Measurements from ENCODE around the gene ANGEL1.
A peak's percentile ranks its signal among the peaks of the same experiment; 100 is the strongest.

The ANGEL1 gene, protein sequence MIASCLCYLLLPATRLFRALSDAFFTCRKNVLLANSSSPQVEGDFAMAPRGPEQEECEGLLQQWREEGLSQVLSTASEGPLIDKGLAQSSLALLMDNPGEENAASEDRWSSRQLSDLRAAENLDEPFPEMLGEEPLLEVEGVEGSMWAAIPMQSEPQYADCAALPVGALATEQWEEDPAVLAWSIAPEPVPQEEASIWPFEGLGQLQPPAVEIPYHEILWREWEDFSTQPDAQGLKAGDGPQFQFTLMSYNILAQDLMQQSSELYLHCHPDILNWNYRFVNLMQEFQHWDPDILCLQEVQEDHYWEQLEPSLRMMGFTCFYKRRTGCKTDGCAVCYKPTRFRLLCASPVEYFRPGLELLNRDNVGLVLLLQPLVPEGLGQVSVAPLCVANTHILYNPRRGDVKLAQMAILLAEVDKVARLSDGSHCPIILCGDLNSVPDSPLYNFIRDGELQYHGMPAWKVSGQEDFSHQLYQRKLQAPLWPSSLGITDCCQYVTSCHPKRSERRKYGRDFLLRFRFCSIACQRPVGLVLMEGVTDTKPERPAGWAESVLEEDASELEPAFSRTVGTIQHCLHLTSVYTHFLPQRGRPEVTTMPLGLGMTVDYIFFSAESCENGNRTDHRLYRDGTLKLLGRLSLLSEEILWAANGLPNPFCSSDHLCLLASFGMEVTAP

DNA sequence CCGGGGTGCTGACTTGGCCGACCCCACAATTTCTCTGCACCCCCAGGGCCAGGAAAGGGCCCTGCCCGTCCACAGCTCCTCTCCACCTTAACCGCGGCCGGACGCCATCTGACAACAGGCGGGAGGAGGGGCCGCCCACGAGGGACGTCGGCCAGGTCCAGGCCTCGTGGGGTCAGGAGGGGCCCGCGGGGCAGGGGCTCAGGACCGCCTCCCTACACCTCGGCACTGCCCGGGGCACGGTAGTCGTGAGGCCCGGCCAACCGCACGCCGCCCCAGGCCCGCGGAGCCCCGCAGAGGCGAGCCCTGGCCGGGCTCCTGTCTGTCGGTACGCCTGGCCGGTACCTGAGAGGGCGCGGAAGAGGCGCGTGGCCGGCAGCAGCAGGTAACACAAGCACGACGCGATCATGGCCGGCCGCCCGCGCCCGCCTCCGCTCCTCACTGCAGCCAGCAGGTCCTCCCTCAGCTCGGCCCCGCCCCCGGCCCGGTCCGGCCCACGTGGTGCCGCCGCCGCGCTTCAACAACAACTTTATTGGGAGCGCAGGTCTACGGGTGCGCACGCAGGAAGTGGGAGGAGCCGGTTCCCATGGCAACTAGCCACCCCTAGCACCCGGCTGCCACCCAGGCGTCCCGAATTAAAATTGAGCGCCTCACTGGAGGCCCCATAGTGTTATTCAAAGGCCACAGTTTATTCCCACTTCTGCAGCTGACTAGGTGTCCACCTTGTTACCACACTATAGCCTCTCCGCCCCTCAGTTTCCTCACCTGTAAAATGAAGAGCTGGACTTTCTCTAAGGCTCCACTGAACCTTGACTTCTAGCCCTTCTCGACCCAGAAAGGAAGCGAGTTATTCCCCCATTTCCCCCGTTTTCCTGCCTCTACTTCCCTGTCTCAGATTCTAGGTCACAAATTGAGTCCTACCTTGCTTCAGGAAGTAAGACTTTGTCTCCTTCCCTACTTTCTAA, at the start of gene ANGEL1:
Gene ANGEL1 (minus strand): TSS at position 461 of the 962 bp plus-strand sequence. CDS start 55 bp downstream, at position 406.
- DNase-seq: peak; percentile 97
- in situ Hi-C loops (cut with MboI; ENCODE audit: low pct_unique_long_range_greater_than_20kb, low sequenced_read_pairs): no loop called here

DNA sequence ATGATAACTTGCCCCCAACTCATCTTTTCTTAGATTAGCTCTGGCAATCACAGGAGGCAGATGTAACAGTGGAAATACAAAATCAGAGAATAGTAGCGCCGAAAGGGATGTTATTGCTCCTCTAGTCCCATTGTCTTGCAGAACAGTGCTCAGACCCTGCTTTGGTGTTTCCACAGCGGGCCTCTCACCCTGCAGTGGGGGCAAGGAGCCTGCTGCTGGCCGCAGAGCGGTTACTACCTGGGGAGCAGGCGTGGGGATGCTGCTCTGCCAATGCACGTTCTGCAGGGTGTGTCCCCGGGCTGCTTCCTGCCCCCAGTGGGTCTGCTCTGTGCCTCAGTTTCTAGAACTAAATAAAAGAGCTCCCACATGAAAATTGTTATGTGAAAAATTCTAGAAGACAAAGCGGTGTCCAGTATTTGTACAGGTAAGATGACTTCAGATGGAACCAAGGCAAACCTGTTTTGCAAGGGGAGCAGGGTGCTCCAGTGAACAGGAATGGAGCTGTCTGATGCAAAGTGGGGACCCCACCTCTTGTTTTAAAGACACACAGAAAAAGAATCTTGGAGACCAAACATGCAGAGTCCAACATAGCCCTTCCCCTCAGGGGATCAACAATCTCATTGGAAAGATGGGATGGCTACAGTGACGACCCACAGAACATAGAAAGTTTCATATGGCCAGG, 49.0 kb upstream of the ANGEL1 start:
- in situ Hi-C loops (cut with MboI; ENCODE audit: low pct_unique_long_range_greater_than_20kb, low sequenced_read_pairs): no loop called here
- DNase-seq: no peak

DNA sequence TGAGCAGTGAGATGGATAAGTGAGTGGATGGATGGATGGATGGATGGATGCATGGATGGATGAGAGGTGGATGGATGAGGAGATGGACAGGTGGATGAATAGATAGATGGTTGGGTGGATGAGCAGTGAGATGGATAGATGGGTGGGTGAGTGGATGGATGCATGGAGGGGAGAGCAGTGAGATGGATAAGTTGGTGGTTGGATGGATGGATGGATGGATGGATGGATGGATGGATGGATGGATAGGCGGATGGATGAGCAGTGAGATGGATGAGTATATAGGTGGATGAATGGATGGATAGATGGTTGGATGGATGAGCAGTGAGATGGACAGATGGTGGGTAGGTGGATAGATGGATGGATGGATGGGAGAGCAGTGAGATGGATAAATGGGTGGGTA, 44.1 kb upstream of the ANGEL1 start:
- in situ Hi-C loops (cut with MboI; ENCODE audit: low pct_unique_long_range_greater_than_20kb, low sequenced_read_pairs): no loop called here
- DNase-seq: no peak

DNA sequence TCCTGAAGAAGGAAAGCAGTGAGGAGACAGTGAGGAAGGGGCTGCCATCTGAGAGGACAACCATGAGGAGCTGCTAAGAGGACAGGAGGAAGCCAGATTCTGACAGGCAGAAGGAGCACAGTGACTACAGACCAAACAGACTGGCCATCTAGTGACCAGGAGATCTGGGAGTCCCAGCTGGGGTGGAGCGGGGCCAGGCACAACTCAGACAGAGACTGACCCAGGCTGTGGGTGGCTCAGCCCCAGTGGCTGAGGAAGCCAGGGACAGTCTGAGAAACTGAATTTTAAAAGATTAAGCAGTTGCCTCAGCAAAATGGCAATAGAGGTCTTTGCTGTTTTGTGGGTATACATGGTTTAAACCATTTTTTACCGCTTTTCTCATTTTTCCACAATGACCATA, 42.4 kb upstream of the ANGEL1 start:
- in situ Hi-C loops (cut with MboI; ENCODE audit: low pct_unique_long_range_greater_than_20kb, low sequenced_read_pairs): no loop called here
- no peak for DNase-seq

DNA sequence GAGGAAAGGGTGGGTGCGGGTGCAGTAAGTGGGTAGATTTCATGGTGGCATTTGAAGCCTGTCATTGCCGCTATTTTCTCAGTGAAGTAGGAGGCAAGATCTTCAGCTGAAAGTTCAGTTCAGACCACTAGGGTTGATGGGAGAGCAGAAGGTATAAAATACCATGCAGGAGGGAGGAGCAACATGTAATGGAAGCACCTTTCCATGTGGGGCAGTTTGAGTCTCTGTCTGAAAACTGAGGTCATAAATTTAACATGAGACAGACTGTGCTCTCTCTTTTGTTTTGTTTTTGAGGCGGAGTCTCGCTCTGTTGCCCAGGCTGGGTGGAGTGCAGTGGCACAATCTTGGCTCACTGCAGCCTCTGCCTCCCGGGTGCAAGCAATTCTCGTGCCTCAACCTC, 36.2 kb upstream of the ANGEL1 start:
- in situ Hi-C loops (cut with MboI; ENCODE audit: low pct_unique_long_range_greater_than_20kb, low sequenced_read_pairs): no loop called here
- DNase-seq: no peak

DNA sequence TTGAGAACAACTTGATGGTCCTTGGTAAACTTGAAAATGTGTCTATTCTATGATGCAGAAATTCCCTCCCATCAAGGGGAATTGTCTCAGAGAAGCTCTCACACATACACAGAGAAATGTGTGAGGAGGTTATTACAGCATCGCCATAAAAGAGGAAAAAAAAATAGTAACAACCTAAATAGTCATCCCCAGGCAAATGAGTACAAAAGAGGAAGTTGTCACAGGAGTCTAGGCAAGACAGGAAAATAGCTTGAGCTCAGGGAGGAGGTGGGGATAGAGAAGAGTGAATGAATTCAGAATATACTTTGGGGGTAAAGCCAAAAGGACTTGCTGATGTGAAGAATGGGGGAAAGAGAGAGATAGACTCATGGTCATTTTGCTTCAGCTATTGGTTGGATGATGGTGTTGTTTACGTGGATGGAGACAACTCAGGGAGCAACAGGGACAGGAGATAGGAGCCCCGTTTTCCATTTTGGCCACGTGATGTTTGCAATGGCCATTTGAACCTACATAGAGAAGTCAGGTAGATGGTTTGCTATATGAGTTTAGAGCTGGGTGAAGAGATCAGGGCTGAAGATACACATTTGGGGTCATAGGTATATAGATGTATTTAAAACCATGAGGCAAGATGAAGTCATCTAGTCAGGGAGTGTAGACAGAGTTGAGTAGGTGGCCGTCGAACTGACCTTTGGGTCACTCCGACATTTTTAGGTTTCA, 33.8 kb upstream of the ANGEL1 start:
- in situ Hi-C loops (cut with MboI; ENCODE audit: low pct_unique_long_range_greater_than_20kb, low sequenced_read_pairs): no loop called here
- peak; percentile 74 for DNase-seq

DNA sequence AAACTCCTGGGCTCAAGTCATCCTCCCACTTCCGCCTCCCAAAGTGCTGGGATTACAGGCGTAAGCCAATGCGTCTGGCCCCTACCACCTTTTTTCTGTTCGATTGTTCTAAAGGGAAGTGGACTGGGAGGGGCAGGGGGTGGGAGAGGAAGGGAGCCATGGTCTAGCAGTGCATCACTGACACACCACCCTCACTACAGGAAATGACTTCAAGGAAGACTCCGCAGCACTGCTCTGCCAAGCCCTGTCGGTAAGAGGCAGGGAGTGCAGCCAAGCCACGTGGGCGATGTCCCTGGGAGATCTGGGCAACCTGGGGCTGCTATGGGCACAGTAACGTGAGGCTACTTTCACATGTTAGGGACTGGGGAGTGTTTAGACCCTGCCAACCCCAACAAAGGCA, 31.5 kb upstream of the ANGEL1 start:
- in situ Hi-C loops (cut with MboI; ENCODE audit: low pct_unique_long_range_greater_than_20kb, low sequenced_read_pairs): no loop called here
- DNase-seq: peak; percentile 85

DNA sequence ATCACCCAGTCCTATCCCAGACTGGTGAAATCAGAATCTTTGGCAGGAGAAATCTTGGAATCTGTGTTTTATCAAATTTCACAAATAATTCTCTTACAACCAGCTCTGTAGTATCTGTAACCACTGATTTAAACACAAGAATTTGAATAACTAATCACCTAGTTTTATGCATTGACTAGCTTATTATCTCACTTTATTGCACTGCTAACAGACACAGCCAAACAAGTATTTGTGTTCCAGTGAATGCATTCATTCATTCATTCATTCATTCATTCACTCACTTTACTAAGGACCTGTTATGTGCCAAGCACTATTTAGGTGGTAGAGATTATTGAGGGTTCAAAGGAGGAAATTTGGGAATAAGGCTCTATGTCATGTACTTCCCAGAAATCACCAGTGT, 29.7 kb upstream of the ANGEL1 start:
- in situ Hi-C loops (cut with MboI; ENCODE audit: low pct_unique_long_range_greater_than_20kb, low sequenced_read_pairs): no loop called here
- no peak for DNase-seq

DNA sequence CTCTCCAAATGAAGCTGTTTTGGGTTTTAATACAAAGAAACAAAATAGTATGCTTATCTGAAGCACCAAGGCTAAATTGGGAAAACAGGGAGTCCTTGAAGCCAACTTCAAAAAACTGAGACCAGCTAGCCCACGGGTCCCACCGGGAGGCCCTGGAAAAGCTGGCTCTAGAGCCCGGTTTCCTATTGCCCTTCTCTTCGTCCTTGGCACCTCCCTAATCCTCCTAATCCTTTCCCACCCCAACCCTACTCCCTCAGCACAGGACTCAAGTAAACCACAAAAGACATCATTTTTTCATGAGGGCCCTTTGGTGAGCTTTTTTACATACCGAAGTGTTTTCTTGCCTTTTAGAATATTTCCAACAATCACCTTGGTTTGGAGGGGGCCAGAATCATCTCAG, 24.8 kb upstream of the ANGEL1 start:
- in situ Hi-C loops (cut with MboI; ENCODE audit: low pct_unique_long_range_greater_than_20kb, low sequenced_read_pairs): no loop called here
- DNase-seq: no peak

DNA sequence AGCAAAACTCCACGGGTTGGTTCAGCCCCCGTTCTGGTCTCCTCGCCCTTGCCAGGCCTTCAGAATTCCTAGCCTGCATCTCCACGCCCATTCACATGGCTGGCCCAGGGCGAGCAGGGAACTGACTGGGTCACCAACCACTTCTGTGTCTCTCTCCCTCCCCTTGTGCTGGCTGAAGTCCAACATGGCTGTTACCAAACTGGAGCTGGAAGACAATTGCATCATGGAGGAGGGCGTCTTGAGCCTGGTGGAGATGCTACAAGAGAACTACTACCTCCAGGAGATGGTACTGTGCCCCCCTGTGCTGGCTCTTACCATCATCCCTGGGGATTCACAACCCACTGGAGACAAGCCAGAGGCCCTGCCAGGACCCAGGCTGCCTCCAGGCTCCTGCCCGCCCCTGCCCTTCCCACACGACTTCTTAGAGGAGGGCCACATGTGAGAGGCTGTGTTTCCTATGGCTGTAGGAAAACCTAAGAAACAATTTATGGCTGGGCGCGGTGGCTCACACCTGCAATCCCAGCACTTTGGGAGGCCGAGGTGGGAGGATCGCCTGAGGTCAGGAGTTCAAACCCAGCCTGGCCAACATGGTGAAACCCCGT, 23.4 kb upstream of the ANGEL1 start:
- DNase-seq: no peak
- in situ Hi-C loops (cut with MboI; ENCODE audit: low pct_unique_long_range_greater_than_20kb, low sequenced_read_pairs): no loop called here

DNA sequence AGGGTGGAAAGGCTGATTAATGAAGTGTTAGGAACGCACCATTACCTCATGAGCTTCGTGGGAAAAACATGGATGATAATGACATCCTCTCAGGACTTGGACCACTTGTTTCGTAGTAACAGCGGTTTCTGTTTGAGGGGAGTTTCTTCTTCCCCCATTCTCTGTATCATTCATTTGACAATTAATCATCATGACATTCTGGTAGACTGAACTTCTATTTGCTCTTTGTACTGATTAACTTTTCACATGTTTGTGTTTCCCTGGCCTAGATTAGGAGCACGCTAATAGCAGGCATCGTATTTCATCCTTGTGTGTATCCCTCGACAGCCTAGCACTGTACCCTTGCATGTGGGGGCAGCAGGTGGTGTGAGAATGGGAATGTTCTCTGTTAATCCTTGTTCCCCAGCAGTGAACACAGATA, 21.6 kb upstream of the ANGEL1 start:
- in situ Hi-C loops (cut with MboI; ENCODE audit: low pct_unique_long_range_greater_than_20kb, low sequenced_read_pairs): no loop called here
- no peak for DNase-seq

DNA sequence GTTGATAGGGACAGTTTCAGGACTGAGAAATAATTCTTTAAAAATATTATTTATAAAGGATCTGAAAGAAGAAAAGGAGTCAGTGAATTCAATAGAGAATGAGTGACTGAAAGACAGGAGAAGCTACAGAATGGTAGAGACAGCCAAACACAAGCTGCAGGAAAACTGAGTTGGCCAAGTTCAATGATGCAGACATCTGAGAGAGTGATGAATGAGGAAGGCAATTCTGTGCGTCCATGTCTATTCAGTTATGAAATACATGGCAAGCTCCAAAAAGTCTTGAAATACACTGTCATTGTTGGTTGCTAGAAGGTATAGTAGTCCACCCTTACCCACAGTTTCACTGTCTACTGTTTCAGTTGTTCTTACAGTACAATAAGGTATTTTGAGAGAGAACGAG, 20.3 kb upstream of the ANGEL1 start:
- in situ Hi-C loops (cut with MboI; ENCODE audit: low pct_unique_long_range_greater_than_20kb, low sequenced_read_pairs): no loop called here
- DNase-seq: no peak

DNA sequence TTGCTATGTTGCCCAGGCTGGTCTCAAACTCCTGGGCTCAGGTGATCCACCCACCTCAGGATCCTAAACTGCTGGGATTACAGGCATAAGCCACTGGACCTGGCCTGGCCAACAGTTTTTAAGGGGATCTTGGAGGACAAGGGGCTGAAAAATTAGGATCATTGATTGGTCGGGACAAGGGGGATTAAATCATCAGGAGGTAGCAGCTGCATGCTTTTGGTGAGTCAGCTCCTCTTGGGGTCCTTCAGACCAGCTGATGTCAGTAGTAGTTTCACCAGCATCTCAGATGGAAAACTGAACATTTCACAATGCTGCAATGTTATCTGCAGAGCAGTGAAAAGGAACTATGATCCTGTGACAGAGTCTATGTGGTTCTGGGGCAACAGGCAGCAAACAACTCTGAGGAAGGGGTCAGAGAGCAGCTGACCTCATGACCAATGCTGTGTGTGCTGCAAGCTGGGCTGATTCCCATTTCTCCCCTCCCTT, 19.9 kb upstream of the ANGEL1 start:
- DNase-seq: no peak
- in situ Hi-C loops (cut with MboI; ENCODE audit: low pct_unique_long_range_greater_than_20kb, low sequenced_read_pairs): no loop called here

DNA sequence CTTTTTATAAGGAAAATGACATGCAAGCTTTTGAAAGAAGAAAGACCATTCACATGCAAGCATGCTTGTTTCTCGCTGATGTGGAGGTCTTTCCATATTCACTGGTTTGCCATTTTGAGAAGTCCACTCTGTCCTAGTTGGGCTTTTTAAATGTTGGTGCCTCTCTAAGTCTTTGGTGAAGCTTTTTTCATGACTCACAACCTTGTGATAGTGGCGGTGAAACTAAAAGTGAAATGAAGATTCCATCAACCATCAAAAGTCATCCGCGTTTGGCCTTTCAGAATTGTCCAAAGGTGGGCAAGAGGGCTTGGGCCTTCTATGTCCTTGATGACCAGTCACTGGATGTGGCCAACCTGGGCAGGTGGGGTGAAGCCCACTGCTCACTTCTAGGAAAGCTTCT, 17.9 kb upstream of the ANGEL1 start:
- DNase-seq: no peak
- in situ Hi-C loops (cut with MboI; ENCODE audit: low pct_unique_long_range_greater_than_20kb, low sequenced_read_pairs): no loop called here

DNA sequence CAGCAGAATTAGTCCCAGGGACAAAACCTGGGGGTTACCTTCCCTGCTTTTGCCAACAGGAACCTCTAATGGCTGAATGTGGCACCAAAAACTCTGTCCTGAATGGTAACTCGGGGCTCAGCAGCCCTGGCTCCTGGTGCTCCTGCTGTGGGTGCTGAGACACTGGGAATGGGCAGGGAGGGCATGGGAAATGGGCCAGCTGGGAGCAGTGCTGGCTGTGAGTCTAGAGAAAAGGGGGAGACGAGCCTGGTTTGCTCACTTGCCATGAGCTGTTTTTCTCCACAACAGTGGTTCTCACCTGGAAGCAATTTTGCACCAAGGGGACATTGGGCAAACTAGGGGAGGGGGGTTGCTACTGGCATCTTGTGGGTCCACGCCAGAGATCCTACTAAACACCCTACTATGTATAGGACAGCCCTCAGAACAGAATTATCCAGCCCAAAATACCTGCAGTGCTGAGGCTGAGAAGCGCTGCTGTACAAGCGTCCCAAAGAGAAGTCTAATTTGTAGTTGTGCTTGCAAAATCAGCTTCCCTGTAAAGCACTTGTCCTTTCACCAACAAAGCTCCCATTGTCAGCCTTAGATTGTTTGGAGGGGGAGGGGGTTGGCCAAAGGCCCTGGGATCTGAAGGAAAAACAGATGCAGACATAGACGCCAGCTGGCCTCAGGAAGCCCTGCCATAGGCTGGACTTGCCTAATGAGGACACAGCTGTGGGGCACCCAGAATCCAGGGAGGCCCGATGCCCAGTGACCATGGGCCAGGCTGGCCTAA, 17.2 kb upstream of the ANGEL1 start:
- no peak for DNase-seq
- in situ Hi-C loops (cut with MboI; ENCODE audit: low pct_unique_long_range_greater_than_20kb, low sequenced_read_pairs): no loop called here

DNA sequence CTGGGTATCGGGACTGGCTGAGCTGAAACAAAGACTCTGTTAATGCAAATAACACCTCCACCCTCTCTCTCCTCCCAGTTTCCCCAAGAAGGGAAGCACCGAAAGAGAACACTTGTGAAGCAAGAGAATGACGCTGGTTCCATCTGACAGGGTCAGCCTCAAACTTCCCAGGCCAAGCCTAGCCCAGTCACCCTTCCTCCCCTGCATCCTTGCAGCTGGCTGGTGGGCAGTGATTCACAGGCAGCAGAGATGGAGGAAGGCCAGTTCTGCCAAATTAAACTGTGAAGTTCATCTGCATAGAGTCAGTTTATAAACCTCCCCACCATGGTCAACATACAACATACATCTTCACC, 16.3 kb upstream of the ANGEL1 start:
- in situ Hi-C loops (cut with MboI; ENCODE audit: low pct_unique_long_range_greater_than_20kb, low sequenced_read_pairs): no loop called here
- no peak for DNase-seq

DNA sequence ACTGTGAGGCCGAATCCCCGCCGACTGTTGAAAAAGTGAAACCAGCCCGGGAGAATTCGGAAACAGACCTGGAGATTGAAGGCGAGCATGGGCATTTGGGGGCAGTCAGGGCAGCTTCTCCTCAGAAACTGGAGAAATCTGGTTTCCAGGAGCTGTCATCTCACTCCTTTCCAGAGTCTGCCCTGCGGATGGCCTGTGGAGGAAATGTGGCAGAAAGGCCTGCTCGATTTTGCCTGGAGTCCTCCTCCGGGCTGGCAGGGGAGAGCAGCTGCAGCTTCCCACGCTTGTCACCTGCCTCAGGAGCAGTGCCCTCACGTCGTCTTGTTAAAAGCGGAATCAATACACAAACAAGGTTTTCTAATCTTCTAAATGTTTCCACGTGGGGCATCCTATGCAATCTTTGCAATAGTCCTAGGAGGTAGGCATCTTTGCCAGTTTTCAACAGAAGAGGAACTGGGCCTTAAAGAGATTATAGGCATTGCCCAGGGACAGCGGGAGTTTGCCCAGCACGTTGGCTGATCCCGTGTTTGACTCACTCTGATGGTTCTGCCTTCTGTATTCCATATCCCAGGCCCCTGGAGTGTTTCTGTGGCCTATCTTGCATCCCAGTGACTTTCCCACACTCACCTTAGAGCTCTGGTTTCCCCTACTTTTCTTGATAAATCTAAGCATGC, 15.8 kb upstream of the ANGEL1 start:
- in situ Hi-C loops (cut with MboI; ENCODE audit: low pct_unique_long_range_greater_than_20kb, low sequenced_read_pairs): no loop called here
- no peak for DNase-seq
